ENCODE results near the gene C1orf21.
A peak's percentile ranks its signal among the peaks of the same experiment; 100 is the strongest.

The C1orf21 gene

DNA sequence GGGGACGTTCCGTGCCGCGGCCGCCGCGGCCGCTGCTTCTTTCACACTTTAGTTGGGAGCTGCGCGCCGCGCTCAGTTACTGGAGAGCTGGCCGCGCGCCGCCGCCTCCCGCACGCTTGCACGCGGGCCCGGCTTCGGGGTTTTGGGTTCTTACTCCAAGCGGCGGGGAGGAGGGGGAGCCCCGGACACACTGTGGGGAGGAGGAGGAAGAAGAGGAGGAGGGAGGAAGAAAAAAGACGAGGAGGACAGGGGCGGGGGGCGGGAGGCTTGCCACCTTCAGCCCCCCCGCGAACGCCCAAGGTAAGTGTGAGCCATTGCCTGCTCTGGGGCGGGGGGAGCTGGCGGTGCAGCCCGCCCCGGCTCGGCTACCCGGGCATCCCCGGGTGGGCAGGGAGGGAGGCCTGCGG is 243 bp downstream of the C1orf21 start:
- Histone ChIP-seq H3K36me3 (ENCODE audit: control insufficient read depth, insufficient read depth, low read length) (no peaks in the 10 kb centered on the region), H3K9me3 (ENCODE audit: control insufficient read depth, insufficient read depth, low read depth, low read length) (no peaks in the 10 kb centered on the region), H3K9ac (ENCODE audit: low read length) (peak overlapping the region; percentile 42), H3K4me3 (ENCODE audit: low read depth, low read length) (peak overlapping the region; percentile 87), H3K27me3 (ENCODE audit: control insufficient read depth, insufficient read depth, low read length) (peaks cover 59% of the 10 kb centered on the region), H3K4me1 (ENCODE audit: control insufficient read depth, insufficient read depth, low read length) (peaks cover 47% of the 10 kb centered on the region), H3K27ac (ENCODE audit: low read depth, low read length) (peak overlapping the region; percentile 29; the same call in 1 of the 2 replicates)

DNA sequence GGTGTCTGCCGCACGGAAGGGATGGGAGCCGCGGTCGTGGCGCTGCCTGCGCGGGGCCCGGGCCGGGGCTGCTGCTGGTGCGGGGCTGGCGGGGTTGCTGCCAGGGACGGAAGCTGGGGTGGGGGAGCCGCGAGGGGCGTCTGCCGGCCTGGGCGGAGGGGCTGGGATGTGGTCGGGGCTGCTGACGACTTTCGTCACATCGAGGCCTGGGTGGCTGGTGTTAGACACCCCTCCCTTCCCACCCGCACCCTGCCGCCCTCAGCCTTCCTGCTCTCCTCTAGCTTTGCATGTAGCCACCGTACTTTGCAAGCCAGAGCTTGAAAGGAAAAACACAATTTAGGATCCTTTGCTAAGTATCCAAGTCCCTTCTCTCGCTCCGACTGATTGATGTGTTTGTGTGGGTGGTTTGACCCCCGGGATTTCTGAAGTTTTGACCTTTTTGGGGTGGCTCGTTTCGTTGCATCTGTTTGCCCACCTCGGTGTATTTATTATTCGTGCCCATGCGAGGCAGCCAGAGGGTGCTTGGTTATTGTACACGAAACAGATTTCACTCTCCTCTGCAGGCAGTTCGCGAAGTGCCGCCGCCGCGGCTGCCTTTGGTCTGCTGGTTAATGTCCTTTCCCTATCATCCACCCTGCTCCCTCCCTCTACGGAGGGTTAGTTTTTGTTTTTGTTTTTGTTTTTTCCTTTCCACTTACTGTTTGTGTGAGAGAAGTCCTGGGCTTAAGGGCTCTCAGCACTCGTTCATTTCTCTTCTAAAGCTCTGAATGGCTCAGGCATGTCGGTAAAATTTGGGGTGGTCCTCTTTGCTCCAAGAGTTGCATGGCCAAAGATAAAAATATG is 868 bp downstream of the C1orf21 start:
- Histone ChIP-seq H3K36me3 (ENCODE audit: control insufficient read depth, insufficient read depth, low read length) (no peaks in the 10 kb centered on the region), H3K27ac (ENCODE audit: low read depth, low read length) (no peak overlapping the region), H3K4me1 (ENCODE audit: control insufficient read depth, insufficient read depth, low read length) (peaks cover 44% of the 10 kb centered on the region), H3K4me3 (ENCODE audit: low read depth, low read length) (peak overlapping the region; percentile 87), H3K9ac (ENCODE audit: low read length) (peak overlapping the region; percentile 51), H3K27me3 (ENCODE audit: control insufficient read depth, insufficient read depth, low read length) (peaks cover 55% of the 10 kb centered on the region), H3K9me3 (ENCODE audit: control insufficient read depth, insufficient read depth, low read depth, low read length) (no peaks in the 10 kb centered on the region)

- Histone ChIP-seq H3K27me3 (ENCODE audit: control insufficient read depth, insufficient read depth, low read length) (peaks cover 48% of the 10 kb centered on the region), H3K4me3 (ENCODE audit: low read depth, low read length) (peak overlapping the region; percentile 87), H3K4me1 (ENCODE audit: control insufficient read depth, insufficient read depth, low read length) (peaks cover 37% of the 10 kb centered on the region), H3K9me3 (ENCODE audit: control insufficient read depth, insufficient read depth, low read depth, low read length) (no peaks in the 10 kb centered on the region), H3K9ac (ENCODE audit: low read length) (peak overlapping the region; percentile 51), H3K27ac (ENCODE audit: low read depth, low read length) (no peak overlapping the region), H3K36me3 (ENCODE audit: control insufficient read depth, insufficient read depth, low read length) (no peaks in the 10 kb centered on the region)
These were observed 1.6 kb downstream of the C1orf21 start for GRCh38 chr1:184388319-184388889.

GRCh38 chr1:184388971-184389370 is 2.1 kb downstream of the C1orf21 start:
- no peak overlapping the region for H3K9ac ChIP-seq (ENCODE audit: low read length)
- H3K4me3 ChIP-seq (ENCODE audit: low read depth, low read length), result peak overlapping the region; percentile 87
- no peak overlapping the region for H3K27ac ChIP-seq (ENCODE audit: low read depth, low read length)
- no peaks in the 10 kb centered on the region for H3K9me3 ChIP-seq (ENCODE audit: control insufficient read depth, insufficient read depth, low read depth, low read length)
- H3K27me3 ChIP-seq (ENCODE audit: control insufficient read depth, insufficient read depth, low read length), result peaks cover 43% of the 10 kb centered on the region
- peaks cover 31% of the 10 kb centered on the region for H3K4me1 ChIP-seq (ENCODE audit: control insufficient read depth, insufficient read depth, low read length)
- no peaks in the 10 kb centered on the region for H3K36me3 ChIP-seq (ENCODE audit: control insufficient read depth, insufficient read depth, low read length)

DNA sequence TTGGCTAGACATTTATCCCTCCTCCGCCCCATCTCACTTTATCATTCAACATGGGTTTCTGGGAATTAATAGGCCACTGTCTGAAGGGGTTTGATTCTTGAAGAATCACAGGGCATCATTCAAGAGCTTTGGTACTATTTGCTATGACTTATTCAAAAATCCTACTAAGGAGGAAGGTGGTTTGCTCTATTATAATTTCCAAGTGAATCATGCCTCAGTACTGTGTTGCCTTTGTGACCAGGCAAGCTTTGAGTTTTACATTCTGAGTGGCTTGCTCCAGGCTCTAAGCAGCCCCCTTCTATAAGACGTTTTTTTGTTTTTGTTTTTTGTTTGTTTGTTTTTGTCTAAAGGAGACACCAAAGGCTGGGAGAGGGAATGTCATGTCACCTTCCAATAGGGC is 2.6 kb downstream of the C1orf21 start:
- Histone ChIP-seq H3K9ac (ENCODE audit: low read length) (no peak overlapping the region), H3K9me3 (ENCODE audit: control insufficient read depth, insufficient read depth, low read depth, low read length) (no peaks in the 10 kb centered on the region), H3K27me3 (ENCODE audit: control insufficient read depth, insufficient read depth, low read length) (peaks cover 38% of the 10 kb centered on the region), H3K36me3 (ENCODE audit: control insufficient read depth, insufficient read depth, low read length) (no peaks in the 10 kb centered on the region), H3K4me3 (ENCODE audit: low read depth, low read length) (no peak overlapping the region; the same call in 1 of the 2 replicates), H3K4me1 (ENCODE audit: control insufficient read depth, insufficient read depth, low read length) (peaks cover 27% of the 10 kb centered on the region), H3K27ac (ENCODE audit: low read depth, low read length) (no peak overlapping the region)

- Histone ChIP-seq H3K36me3 (ENCODE audit: control insufficient read depth, insufficient read depth, low read length) (no peaks in the 10 kb centered on the region), H3K9ac (ENCODE audit: low read length) (no peak overlapping the region), H3K27me3 (ENCODE audit: control insufficient read depth, insufficient read depth, low read length) (peaks cover 23% of the 10 kb centered on the region), H3K4me1 (ENCODE audit: control insufficient read depth, insufficient read depth, low read length) (peaks cover 16% of the 10 kb centered on the region), H3K4me3 (ENCODE audit: low read depth, low read length) (no peak overlapping the region), H3K27ac (ENCODE audit: low read depth, low read length) (no peak overlapping the region), H3K9me3 (ENCODE audit: control insufficient read depth, insufficient read depth, low read depth, low read length) (no peaks in the 10 kb centered on the region)
These were observed 4.1 kb downstream of the C1orf21 start for GRCh38 chr1:184390889-184391288.

DNA sequence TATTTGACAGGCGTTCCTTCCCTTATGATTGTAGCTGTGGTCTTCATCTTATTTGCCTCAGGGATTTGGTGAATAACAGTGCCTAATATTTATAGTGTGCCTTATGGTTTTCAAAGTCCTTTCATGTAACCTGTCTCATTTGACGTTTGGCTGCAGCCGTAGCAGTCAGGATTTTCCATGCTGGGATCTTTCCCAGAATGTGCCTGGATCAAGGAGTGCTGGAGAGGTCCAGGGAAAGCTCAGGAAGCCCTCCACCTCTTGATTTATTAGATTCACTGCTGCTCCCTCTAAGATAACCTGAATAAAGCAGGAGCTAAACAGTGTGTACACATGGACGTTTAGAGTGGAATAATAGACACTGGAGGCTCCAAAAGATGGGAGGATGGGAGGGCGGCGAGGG is 5.2 kb downstream of the C1orf21 start:
- H3K27me3 ChIP-seq (ENCODE audit: control insufficient read depth, insufficient read depth, low read length), result peaks cover 18% of the 10 kb centered on the region
- H3K9ac ChIP-seq (ENCODE audit: low read length), result no peak overlapping the region
- H3K4me3 ChIP-seq (ENCODE audit: low read depth, low read length), result no peak overlapping the region
- H3K9me3 ChIP-seq (ENCODE audit: control insufficient read depth, insufficient read depth, low read depth, low read length), result no peaks in the 10 kb centered on the region
- H3K27ac ChIP-seq (ENCODE audit: low read depth, low read length), result no peak overlapping the region
- H3K4me1 ChIP-seq (ENCODE audit: control insufficient read depth, insufficient read depth, low read length), result peaks cover 14% of the 10 kb centered on the region
- no peaks in the 10 kb centered on the region for H3K36me3 ChIP-seq (ENCODE audit: control insufficient read depth, insufficient read depth, low read length)

GRCh38 chr1:184392779-184393522 is 6.1 kb downstream of the C1orf21 start:
- Histone ChIP-seq H3K9ac (ENCODE audit: low read length) (no peak overlapping the region), H3K9me3 (ENCODE audit: control insufficient read depth, insufficient read depth, low read depth, low read length) (no peaks in the 10 kb centered on the region), H3K27me3 (ENCODE audit: control insufficient read depth, insufficient read depth, low read length) (peaks cover 14% of the 10 kb centered on the region), H3K4me1 (ENCODE audit: control insufficient read depth, insufficient read depth, low read length) (peaks cover 14% of the 10 kb centered on the region), H3K36me3 (ENCODE audit: control insufficient read depth, insufficient read depth, low read length) (no peaks in the 10 kb centered on the region), H3K4me3 (ENCODE audit: low read depth, low read length) (no peak overlapping the region), H3K27ac (ENCODE audit: low read depth, low read length) (no peak overlapping the region)

DNA sequence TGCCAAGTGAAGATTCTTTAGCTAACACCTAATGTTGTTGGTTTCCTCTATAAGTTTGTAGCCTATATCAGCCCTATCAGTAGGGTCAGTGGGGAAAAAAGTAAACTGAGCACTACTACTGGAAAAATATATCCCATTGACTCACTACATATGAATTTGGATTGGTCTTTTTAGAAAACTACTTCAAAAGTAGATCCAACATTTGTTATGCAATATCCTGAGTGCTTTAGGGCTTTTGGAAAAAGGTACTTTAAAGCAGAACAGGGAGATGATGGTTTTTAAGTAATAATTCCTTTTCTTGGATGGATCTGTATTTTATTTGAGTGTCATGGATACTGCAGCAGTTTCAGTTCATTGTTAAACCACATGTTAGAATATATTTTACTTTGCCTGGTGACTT is 7.1 kb downstream of the C1orf21 start:
- Histone ChIP-seq H3K27ac (ENCODE audit: low read depth, low read length) (no peak overlapping the region), H3K27me3 (ENCODE audit: control insufficient read depth, insufficient read depth, low read length) (peaks cover 4% of the 10 kb centered on the region; the same call in 1 of the 2 replicates)

DNA sequence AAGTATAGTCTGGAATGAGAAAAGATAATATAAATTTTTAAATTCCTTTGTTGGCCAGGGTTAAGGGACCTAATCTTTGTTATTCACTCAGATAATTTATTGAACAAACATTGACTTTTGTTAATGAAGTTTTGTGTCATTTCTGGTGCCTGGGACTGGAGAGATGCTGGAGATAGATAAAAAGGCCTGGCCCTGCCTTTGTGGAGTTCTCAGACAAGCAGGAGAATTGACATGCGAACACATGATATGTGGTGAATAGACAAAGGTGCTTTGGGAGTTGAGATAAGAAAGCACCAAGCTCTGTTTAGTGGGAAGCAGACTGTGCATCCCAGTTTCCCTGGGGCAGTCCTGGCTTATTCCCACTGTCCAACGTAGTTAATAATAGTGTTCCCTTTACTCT is 8.5 kb downstream of the C1orf21 start:
- Histone ChIP-seq H3K27ac (ENCODE audit: low read depth, low read length) (no peak overlapping the region), H3K4me3 (ENCODE audit: low read depth, low read length) (no peak overlapping the region), H3K9me3 (ENCODE audit: control insufficient read depth, insufficient read depth, low read depth, low read length) (no peaks in the 10 kb centered on the region), H3K9ac (ENCODE audit: low read length) (no peak overlapping the region), H3K36me3 (ENCODE audit: control insufficient read depth, insufficient read depth, low read length) (no peaks in the 10 kb centered on the region), H3K27me3 (ENCODE audit: control insufficient read depth, insufficient read depth, low read length) (no peaks in the 10 kb centered on the region), H3K4me1 (ENCODE audit: control insufficient read depth, insufficient read depth, low read length) (peaks cover 5% of the 10 kb centered on the region; the same call in 1 of the 2 replicates)

More for the DNA sequence above, 7.1 kb downstream of the C1orf21 start:
- H3K4me1 ChIP-seq (ENCODE audit: control insufficient read depth, insufficient read depth, low read length), result peaks cover 5% of the 10 kb centered on the region
- no peaks in the 10 kb centered on the region for H3K9me3 ChIP-seq (ENCODE audit: control insufficient read depth, insufficient read depth, low read depth, low read length)
- no peak overlapping the region for H3K9ac ChIP-seq (ENCODE audit: low read length)
- H3K4me3 ChIP-seq (ENCODE audit: low read depth, low read length), result no peak overlapping the region
- no peaks in the 10 kb centered on the region for H3K36me3 ChIP-seq (ENCODE audit: control insufficient read depth, insufficient read depth, low read length)
